ENCODE measurements around the gene SLK. TPM values are rescaled to one million over a fixed set of nuclear protein-coding genes. Genes with fewer than 3 reads are reported as not detected.

The SLK gene
- total RNA-seq, 2 experiments from 2014 or later = 20.5 to 20.8 TPM

DNA sequence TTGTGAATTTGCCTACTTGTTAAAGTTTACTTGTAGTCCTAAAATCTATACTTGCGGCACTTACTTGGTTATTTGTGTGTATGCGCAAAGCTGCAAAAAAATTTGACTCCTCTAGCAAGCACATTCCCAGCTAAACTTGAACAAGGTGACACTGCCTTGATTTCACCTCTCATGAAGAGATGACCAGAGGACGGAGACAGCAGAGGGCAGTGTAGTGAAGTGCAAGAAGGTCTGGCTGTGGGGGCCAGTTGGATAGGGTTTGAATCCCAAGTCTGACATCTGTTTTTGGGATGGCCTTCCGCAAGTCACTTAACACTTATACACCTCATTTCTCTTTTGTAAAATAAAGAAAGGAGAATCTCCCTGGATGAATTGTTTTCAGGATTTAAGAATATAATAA, 15.7 kb downstream of the SLK start:
- DNase-seq = no peak
- no peak for ATAC-seq (ENCODE audit: poor library complexity)
- no peaks in the 10 kb centered on the region for H3K36me3 ChIP-seq (ENCODE audit: insufficient read depth, low read length)
- peaks cover 74% of the 10 kb centered on the region for H3K4me1 Mint-ChIP-seq (ENCODE audit: low read depth)
- H3K4me1 ChIP-seq (ENCODE audit: insufficient read depth, low read length) = peaks cover 25% of the 10 kb centered on the region
- H3K9me3 ChIP-seq (ENCODE audit: control insufficient read depth in 1 of 2, insufficient read depth in 1 of 2, low read length in 2 of 2) = no peaks in the 10 kb centered on the region
- H3K27ac ChIP-seq (ENCODE audit: low read depth in 1 of 2, low read length in 2 of 2) = no peak overlapping the region
- H3K27me3 Mint-ChIP-seq = no peaks in the 10 kb centered on the region
- peak overlapping the region; percentile 65 for H3K27ac Mint-ChIP-seq
- ChIA-PET CTCF (interaction anchor here (0.6 to 1.2 kb wide), 4 partner anchors 7 to 139 kb away, joined by 3 to 4 read pairs (median 4); partner anchors contain the start of gene SFR1), POLR2A (interaction anchor here (0.7 to 1.4 kb wide), 9 partner anchors 11 to 139 kb away, joined by 3 to 12 read pairs (median 4); partner anchors contain the start of genes SFR1 and SLK)
- H3K4me3 ChIP-seq (ENCODE audit: low read length) = no peak overlapping the region
- H3K36me3 Mint-ChIP-seq (ENCODE audit: low read depth) = peaks cover 2% of the 10 kb centered on the region
- no peaks in the 10 kb centered on the region for H3K9me3 Mint-ChIP-seq
- H3K27me3 ChIP-seq (ENCODE audit: control insufficient read depth in 1 of 2, insufficient read depth in 2 of 2, low read length in 2 of 2) = no peaks in the 10 kb centered on the region
- TF ChIP-seq, protein P1, sequence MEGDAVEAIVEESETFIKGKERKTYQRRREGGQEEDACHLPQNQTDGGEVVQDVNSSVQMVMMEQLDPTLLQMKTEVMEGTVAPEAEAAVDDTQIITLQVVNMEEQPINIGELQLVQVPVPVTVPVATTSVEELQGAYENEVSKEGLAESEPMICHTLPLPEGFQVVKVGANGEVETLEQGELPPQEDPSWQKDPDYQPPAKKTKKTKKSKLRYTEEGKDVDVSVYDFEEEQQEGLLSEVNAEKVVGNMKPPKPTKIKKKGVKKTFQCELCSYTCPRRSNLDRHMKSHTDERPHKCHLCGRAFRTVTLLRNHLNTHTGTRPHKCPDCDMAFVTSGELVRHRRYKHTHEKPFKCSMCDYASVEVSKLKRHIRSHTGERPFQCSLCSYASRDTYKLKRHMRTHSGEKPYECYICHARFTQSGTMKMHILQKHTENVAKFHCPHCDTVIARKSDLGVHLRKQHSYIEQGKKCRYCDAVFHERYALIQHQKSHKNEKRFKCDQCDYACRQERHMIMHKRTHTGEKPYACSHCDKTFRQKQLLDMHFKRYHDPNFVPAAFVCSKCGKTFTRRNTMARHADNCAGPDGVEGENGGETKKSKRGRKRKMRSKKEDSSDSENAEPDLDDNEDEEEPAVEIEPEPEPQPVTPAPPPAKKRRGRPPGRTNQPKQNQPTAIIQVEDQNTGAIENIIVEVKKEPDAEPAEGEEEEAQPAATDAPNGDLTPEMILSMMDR (IDR thresholded peaks at IDR 0.05) = no peak
- intact Hi-C loops (cut with DNase I, micrococcal nuclease) = loop anchor here in 1 of 2 experiments (2.0 to 5.0 kb wide), 2 partner anchors 14 to 80 kb away; no protein-coding TSS in a partner anchor
- peak overlapping the region; percentile 30 for H3K4me3 Mint-ChIP-seq

DNA sequence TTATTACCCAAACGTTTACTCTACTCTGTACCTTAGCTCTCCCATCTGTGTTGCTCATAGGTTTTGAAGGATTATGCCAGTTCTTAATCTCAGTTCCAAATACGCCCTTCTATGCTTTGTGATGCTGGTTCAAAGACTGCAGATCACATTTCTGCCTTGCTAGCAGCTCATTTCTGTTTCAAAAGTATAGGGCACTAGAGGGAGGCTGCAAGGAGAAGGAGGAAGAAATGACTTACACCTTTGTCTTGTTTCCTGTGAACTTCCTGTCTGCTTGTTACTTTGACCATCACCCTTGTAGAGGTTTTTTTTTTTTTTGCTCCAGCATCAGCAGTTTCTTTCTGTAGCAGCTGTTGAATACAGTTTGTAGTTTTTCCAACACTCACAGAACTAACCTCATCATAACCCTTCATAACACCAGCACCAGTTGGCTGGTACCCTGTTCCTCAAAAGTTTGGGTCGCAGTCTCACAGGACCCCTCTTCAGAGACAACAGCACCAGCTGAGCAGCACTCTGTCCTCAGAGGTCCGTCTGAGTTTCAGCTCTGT, 16.5 kb downstream of the SLK start:
- no peaks in the 10 kb centered on the region for H3K9me3 Mint-ChIP-seq
- TF ChIP-seq, protein P1 (IDR thresholded peaks at IDR 0.05) = no peak
- peaks cover 25% of the 10 kb centered on the region for H3K4me1 ChIP-seq (ENCODE audit: insufficient read depth, low read length)
- no peaks in the 10 kb centered on the region for H3K36me3 ChIP-seq (ENCODE audit: insufficient read depth, low read length)
- H3K4me3 Mint-ChIP-seq = peak overlapping the region; percentile 12
- H3K4me1 Mint-ChIP-seq (ENCODE audit: low read depth) = peaks cover 72% of the 10 kb centered on the region
- ChIA-PET POLR2A (interaction anchor here (0.7 to 1.4 kb wide), 10 partner anchors 11 to 138 kb away, joined by 3 to 12 read pairs (median 4); partner anchors contain the start of genes SFR1 and SLK), CTCF (interaction anchor here (0.6 to 1.2 kb wide), 6 partner anchors 8 to 138 kb away, joined by 3 to 4 read pairs (median 3); partner anchors contain the start of gene SFR1)
- DNase-seq (peak in 4 of 14 experiments; percentile 26 to 63 (median 56)), ATAC-seq (ENCODE audit: poor library complexity) (peak; percentile 82)
- peak overlapping the region; percentile 34 to 69 for H3K27ac ChIP-seq (ENCODE audit: low read depth in 1 of 2, low read length in 2 of 2)
- H3K27ac Mint-ChIP-seq = peak overlapping the region; percentile 65
- no peaks in the 10 kb centered on the region for H3K27me3 ChIP-seq (ENCODE audit: control insufficient read depth in 1 of 2, insufficient read depth in 2 of 2, low read length in 2 of 2)
- H3K27me3 Mint-ChIP-seq = no peaks in the 10 kb centered on the region
- no peaks in the 10 kb centered on the region for H3K9me3 ChIP-seq (ENCODE audit: control insufficient read depth in 1 of 2, insufficient read depth in 1 of 2, low read length in 2 of 2)
- intact Hi-C loops (cut with DNase I, micrococcal nuclease) = loop anchor here in 1 of 2 experiments (2.0 to 5.0 kb wide), 2 partner anchors 15 to 81 kb away; no protein-coding TSS in a partner anchor
- peaks cover 6% of the 10 kb centered on the region for H3K36me3 Mint-ChIP-seq (ENCODE audit: low read depth)
- peak overlapping the region; percentile 0 for H3K4me3 ChIP-seq (ENCODE audit: low read length)

DNA sequence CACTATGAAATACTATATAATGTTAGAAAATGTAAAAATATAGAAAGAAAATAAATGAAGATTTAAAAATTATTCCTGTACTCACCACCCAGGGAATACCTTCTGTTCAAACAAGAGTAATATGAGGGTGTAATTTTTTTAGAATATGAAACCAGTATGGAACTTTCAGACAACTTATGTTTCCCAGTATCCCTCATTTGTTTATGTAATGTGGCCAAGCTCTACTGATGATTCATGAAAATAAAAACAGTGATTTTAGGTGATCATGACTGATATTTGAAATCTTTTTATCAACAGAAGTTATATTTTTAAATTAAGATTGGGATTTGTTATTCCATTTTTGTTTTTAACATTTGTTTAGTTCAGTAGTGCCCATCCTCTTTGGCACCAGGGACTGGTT, 18.8 kb downstream of the SLK start:
- Mint-ChIP-seq H3K4me3 (no peak overlapping the region), H3K27me3 (no peaks in the 10 kb centered on the region), H3K27ac (no peak overlapping the region), H3K4me1 (ENCODE audit: low read depth) (peaks cover 72% of the 10 kb centered on the region), H3K36me3 (ENCODE audit: low read depth) (peaks cover 22% of the 10 kb centered on the region), H3K9me3 (no peaks in the 10 kb centered on the region)
- Histone ChIP-seq H3K4me3 (ENCODE audit: low read length) (no peak overlapping the region), H3K27ac (ENCODE audit: low read depth in 1 of 2, low read length in 2 of 2) (no peak overlapping the region), H3K9me3 (ENCODE audit: control insufficient read depth in 1 of 2, insufficient read depth in 1 of 2, low read length in 2 of 2) (no peaks in the 10 kb centered on the region), H3K27me3 (ENCODE audit: control insufficient read depth in 1 of 2, insufficient read depth in 2 of 2, low read length in 2 of 2) (no peaks in the 10 kb centered on the region), H3K4me1 (ENCODE audit: insufficient read depth, low read length) (peaks cover 25% of the 10 kb centered on the region), H3K36me3 (ENCODE audit: insufficient read depth, low read length) (peaks cover 2% of the 10 kb centered on the region)
- ATAC-seq (ENCODE audit: poor library complexity) (no peak), DNase-seq (no peak)
- TF ChIP-seq, protein P1 (IDR thresholded peaks at IDR 0.05) = no peak
- ChIA-PET POLR2A (no interaction called here), CTCF (interaction anchor here (0.7 to 0.9 kb wide), 2 partner anchors 98 to 99 kb away, joined by 3 read pairs; no protein-coding TSS in a partner anchor)
- intact Hi-C loops (cut with DNase I, micrococcal nuclease) = no loop called here
